GM19099 (cell line): Measurements from ENCODE around the gene RBBP5.

Source experiments
- POLR2A ChIP-seq: IDR thresholded peaks from 3 replicates; pipeline ENCODE4 v1.6.1; 2011; ENCODE audit warnings: low read depth; ENCODE audit not compliant: insufficient read length; ENCODE audit errors: extremely low read depth

RBBP5 gene

GRCh38 chr1:205071028-205071409 lies 50.8 kb downstream of the RBBP5 start:
- TF ChIP-seq POLR2A, result no peak

- no peak for TF ChIP-seq POLR2A
Measured at GRCh38 chr1:205069371-205070125, 52.2 kb downstream of the RBBP5 start.

- TF ChIP-seq POLR2A, result no peak
Measured at GRCh38 chr1:205068457-205069040, 53.2 kb downstream of the RBBP5 start.

- TF ChIP-seq POLR2A, result no peak
Measured at GRCh38 chr1:205068001-205068400, 53.8 kb downstream of the RBBP5 start.

- no peak for TF ChIP-seq POLR2A
Measured at GRCh38 chr1:205067031-205067430, 54.7 kb downstream of the RBBP5 start.

GRCh38 chr1:205066141-205066818 lies 55.5 kb downstream of the RBBP5 start:
- no peak for TF ChIP-seq POLR2A

GRCh38 chr1:205065666-205066065 lies 56.1 kb downstream of the RBBP5 start:
- TF ChIP-seq POLR2A, result no peak

- TF ChIP-seq POLR2A, result no peak
Measured at GRCh38 chr1:205064741-205065316, 56.9 kb downstream of the RBBP5 start.

- no peak for TF ChIP-seq POLR2A
Measured at GRCh38 chr1:205064301-205064700, 57.5 kb downstream of the RBBP5 start.

- TF ChIP-seq POLR2A, result no peak
Measured at GRCh38 chr1:205062895-205063294, 58.9 kb downstream of the RBBP5 start.

- TF ChIP-seq POLR2A, result no peak
Measured at GRCh38 chr1:205062319-205062718, 59.5 kb downstream of the RBBP5 start.

GRCh38 chr1:205061665-205062069 lies 60.1 kb downstream of the RBBP5 start:
- TF ChIP-seq POLR2A, result no peak

GRCh38 chr1:205061227-205061626 lies 60.6 kb downstream of the RBBP5 start:
- TF ChIP-seq POLR2A, result no peak

GRCh38 chr1:205060746-205061145 lies 61.0 kb downstream of the RBBP5 start:
- no peak for TF ChIP-seq POLR2A

- TF ChIP-seq POLR2A, result no peak
Measured at GRCh38 chr1:205059660-205060059, 62.1 kb downstream of the RBBP5 start.

- TF ChIP-seq POLR2A, result no peak
Measured at GRCh38 chr1:205058853-205059252, 62.9 kb downstream of the RBBP5 start.
